Measurements from ENCODE around the gene PRKD1.

DNA sequence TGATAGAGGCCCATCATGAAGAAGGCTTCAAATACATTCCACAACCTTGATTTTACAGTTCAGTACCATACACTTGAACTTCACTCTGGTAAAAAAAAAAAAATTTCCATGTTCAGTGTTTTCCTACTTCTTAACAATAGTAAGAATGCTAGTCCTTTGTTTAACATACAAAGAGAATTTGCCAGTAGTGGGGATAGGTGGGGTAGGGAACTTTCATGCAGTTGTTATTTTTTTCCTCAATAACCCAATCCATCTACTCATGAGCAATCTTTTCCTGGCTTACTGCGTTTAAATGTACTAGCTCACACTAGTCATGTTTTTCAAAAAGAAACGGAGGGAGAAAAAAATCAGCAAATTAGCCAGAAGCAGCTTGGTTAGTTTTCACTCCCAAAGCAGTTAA is 206.1 kb downstream of the PRKD1 start:
- TF ChIP-seq, protein P1, sequence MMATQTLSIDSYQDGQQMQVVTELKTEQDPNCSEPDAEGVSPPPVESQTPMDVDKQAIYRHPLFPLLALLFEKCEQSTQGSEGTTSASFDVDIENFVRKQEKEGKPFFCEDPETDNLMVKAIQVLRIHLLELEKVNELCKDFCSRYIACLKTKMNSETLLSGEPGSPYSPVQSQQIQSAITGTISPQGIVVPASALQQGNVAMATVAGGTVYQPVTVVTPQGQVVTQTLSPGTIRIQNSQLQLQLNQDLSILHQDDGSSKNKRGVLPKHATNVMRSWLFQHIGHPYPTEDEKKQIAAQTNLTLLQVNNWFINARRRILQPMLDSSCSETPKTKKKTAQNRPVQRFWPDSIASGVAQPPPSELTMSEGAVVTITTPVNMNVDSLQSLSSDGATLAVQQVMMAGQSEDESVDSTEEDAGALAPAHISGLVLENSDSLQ (IDR thresholded peaks at IDR 0.05): no peak
- TF ChIP-seq SUZ12 (IDR thresholded peaks at IDR 0.05) (no peak), LEF1 (IDR thresholded peaks at IDR 0.05; ENCODE audit: borderline replicate concordance) (no peak), SP1 (IDR thresholded peaks at IDR 0.05) (no peak), BHLHE40 (IDR thresholded peaks at IDR 0.05; ENCODE audit: borderline replicate concordance) (no peak), ELF4 (IDR thresholded peaks at IDR 0.05) (no peak), FOXA1 (IDR thresholded peaks at IDR 0.05) (no peak), CTBP1 (IDR thresholded peaks at IDR 0.05; ENCODE audit: borderline replicate concordance) (no peak), ZNF384 (IDR thresholded peaks at IDR 0.05) (no peak), NFRKB (IDR thresholded peaks at IDR 0.05) (no peak), ARNT (IDR thresholded peaks at IDR 0.05) (no peak), TARDBP (IDR thresholded peaks at IDR 0.05) (no peak)

Measured in HEK293T (cell line).